Fibroblast of the aortic adventitia (primary cell): Measurements from ENCODE around the gene CLEC16A. TPM values are rescaled to one million over a fixed set of nuclear protein-coding genes. Genes with fewer than 3 reads are reported as not detected.
A peak's percentile ranks its signal among the peaks of the same experiment; 100 is the strongest.

Source experiments
- DNase-seq: peaks from one replicate; pipeline ENCODE4 v3.0.0-alpha.2; 2010; ENCODE audit warnings: low read depth
- H3K4me3 ChIP-seq: 2 replicates; pipeline ENCODE4 v1.5.1; 2011; ENCODE audit warnings: low read depth, mild to moderate bottlenecking, control low read depth, low read length, moderate library complexity
- CTCF ChIP-seq: IDR thresholded peaks from 2 replicates; pipeline ENCODE4 v1.5.1; 2011; ENCODE audit warnings: mild to moderate bottlenecking, low read length, control low read depth, inconsistent platforms; ENCODE audit not compliant: insufficient read depth
- total RNA-seq: library from RNA; depleted of rRNA; stranded (reverse); fragments of >200 nt; gene quantifications from 2 replicates; pipeline ENCODE4 v1.2.3, GENCODE V29; 2012; ENCODE audit warnings: low replicate concordance

CLEC16A gene
- total RNA-seq, 1 donor, result 16.3 TPM

DNA sequence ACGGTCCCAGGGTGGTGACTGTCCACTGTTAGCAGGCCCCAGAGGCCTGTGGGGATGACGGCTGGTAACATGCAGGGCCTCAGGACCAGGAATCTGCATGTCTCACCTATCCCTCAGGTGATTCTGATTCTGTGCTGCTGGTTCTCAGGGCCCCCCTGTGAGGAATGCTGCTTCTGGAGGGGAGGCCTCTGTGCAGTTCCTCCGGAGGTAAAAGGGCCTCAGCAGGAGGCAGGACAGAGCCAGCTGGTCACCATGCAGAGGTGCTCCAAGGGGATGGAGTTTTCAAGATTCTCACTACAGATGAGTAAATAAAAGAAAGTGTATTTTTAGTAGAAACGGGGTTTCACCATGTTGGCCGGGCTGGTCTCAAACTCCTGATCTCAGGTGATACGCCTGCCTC lies 33.8 kb downstream of the CLEC16A start:
- no peak for DNase-seq
- no peak for TF ChIP-seq CTCF
- no peak overlapping the region for H3K4me3 ChIP-seq

DNA sequence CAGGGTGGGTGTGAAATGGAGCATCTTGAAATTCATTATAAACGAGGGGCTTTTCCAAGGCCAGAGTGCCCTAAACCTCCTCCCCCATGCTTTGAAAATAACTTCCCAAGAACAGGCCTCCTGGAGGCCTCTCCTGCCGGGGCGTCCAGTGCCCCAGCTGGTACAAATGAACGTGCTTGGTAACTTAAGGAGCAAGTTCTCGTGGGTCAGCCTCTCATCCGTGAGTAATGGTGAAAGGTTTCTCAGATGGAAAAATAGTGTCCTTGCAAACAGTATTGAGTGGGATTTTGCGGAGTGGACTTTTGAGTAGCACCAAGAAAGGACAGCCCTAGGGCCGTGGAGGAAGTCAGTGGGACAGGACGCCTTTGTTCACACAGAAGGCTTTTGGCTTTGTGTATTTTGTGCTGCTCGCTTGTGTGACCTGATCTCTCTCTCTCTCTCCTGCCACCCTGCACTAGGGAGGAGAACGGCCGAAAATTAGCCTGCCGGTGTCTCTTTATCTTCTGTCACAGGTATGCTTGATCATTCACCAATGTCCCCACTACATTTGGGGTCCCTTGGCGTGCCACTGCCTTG lies 34.6 kb downstream of the CLEC16A start:
- no peak overlapping the region for H3K4me3 ChIP-seq
- TF ChIP-seq CTCF, result no peak
- no peak for DNase-seq

GRCh38 chr16:10979717-10980601 lies 35.6 kb downstream of the CLEC16A start:
- DNase-seq, result peak; percentile 67
- TF ChIP-seq CTCF, result no peak
- no peak overlapping the region for H3K4me3 ChIP-seq

- no peak overlapping the region for H3K4me3 ChIP-seq
- no peak for TF ChIP-seq CTCF
- DNase-seq, result no peak
Observed at GRCh38 chr16:10980813-10981212, 36.4 kb downstream of the CLEC16A start.

DNA sequence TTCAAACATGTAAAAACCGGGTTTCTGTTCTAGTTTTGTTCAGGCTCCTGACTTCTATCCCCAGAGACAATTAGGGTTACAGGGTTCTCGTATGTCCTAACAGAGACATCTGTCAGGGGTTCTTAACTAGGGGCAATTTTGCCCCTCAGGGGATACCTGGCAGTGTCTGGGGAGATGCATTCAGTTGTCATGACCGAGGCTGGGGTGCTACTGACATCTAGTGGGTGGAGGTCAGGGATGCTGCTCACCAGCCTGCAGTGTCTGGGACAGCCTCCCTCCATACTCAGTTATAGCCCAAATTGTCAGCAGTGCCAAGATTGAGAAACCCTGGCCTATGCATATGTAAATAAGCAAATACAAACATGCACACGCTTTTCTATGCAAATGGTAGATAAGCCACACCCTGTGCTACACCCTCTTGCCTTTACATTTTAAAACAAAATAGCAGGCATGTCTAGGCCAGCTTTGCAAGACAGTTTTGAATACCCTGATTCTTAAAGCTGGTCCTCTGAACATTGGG lies 37.4 kb downstream of the CLEC16A start:
- TF ChIP-seq CTCF, result peak; percentile 22

GRCh38 chr16:10982465-10983150 lies 38.2 kb downstream of the CLEC16A start:
- DNase-seq, result no peak
- no peak overlapping the region for H3K4me3 ChIP-seq
- no peak for TF ChIP-seq CTCF

More for the DNA sequence above, 37.4 kb downstream of the CLEC16A start:
- DNase-seq, result no peak
- H3K4me3 ChIP-seq, result no peak overlapping the region
